Upper lobe of left lung (tissue), 4 donors: ENCODE results near the gene SH3GL1.

Experiments
- EP300 ChIP-seq, 4 donors: sonication (generic); formaldehyde crosslinking; IDR thresholded peaks; one replicate each; pipeline ENCODE4 v1.5.1; 2017; ENCODE audit warnings: antibody characterized with exemption in 4 of 4, control low read depth in 2 of 4
- POLR2A ChIP-seq, 4 donors: fragments of 450-650 bp; IDR thresholded peaks; one replicate each; pipeline ENCODE4 v1.5.1; 2016 to 2017; ENCODE audit warnings: antibody characterized with exemption in 4 of 4, mild to moderate bottlenecking in 2 of 4
- TF ChIP-seq, protein P1 (sequence below), 6 experiments: fragments of 450-650 bp in 4 of 6; fragments of 200-600 bp in 2 of 6; sonication (generic) in 2 of 6; IDR thresholded peaks; one replicate each; pipeline ENCODE4 v1.5.1; 2016 to 2019; ENCODE audit warnings: antibody characterized with exemption in 6 of 6

DNA sequence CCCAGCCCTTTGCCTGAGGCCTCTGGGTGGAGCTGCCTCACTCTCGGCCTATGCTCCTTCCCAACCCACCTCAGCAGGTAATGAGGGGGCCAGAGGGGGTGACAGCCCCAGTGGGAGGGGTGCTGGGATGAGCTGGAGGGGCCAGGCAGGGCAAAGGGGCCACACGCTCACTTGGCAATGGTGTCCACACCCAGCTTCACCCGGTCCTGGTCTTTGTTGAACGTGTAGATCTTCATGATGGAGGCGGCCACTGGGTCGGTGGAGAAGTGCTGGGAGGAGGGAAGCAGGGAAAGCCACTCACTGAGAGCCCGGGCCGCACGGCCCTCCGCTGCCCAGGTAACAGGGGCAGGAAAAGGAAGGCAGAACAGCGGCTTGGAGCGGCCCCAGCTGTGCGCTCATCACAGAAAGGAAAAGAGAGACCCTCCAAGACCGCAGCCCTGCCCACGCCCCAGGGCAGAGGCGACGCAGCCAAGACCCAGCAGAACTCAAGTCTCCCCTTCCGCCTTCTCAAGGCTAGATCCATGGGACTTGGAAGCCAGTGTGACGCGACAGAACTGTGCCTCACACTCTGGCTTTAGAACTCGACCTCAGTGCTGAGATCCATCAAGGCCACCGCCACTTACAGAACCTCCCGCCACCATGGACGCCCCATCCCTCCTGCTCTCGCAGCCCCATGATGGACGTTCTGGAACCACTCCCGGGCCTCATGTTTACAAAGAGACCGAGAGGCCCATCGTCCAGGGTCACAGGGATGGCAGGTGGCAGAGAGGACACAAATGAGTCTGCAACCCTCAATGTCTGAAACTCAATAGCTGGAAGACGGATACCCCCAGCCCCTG is 48.0 kb upstream of the SH3GL1 start:
- TF ChIP-seq POLR2A (IDR thresholded peaks at IDR 0.05) (no peak), EP300 (IDR thresholded peaks at IDR 0.05) (no peak)
- TF ChIP-seq, protein P1, sequence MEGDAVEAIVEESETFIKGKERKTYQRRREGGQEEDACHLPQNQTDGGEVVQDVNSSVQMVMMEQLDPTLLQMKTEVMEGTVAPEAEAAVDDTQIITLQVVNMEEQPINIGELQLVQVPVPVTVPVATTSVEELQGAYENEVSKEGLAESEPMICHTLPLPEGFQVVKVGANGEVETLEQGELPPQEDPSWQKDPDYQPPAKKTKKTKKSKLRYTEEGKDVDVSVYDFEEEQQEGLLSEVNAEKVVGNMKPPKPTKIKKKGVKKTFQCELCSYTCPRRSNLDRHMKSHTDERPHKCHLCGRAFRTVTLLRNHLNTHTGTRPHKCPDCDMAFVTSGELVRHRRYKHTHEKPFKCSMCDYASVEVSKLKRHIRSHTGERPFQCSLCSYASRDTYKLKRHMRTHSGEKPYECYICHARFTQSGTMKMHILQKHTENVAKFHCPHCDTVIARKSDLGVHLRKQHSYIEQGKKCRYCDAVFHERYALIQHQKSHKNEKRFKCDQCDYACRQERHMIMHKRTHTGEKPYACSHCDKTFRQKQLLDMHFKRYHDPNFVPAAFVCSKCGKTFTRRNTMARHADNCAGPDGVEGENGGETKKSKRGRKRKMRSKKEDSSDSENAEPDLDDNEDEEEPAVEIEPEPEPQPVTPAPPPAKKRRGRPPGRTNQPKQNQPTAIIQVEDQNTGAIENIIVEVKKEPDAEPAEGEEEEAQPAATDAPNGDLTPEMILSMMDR (IDR thresholded peaks at IDR 0.05): no peak
